CD1c-positive myeloid dendritic cell (primary cell): Measurements from ENCODE around the gene KIF6.

Experiments used
- DNase-seq: peaks from one replicate; pipeline ENCODE4 v3.0.0-alpha.2; 2016; ENCODE audit errors: extremely low spot score

KIF6 gene

DNA sequence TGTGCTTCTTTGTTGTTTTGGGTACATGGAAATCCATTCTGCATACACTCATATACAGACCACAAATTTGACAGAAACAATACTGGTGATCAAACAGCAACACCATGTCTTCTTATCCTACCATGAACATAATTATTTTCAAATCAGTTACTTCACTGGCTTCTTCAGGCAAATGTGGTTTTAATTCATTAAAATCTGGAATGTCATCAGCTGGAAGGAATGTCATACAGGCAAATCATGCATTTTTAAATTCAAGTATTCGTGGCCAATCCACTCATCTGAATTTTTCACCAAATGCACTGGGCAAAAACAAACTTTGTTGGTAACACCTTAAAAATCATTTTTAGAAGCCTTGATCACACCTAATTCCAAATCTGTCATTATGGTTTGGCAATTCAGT, 59.3 kb downstream of the KIF6 start:
- no peak for DNase-seq

DNA sequence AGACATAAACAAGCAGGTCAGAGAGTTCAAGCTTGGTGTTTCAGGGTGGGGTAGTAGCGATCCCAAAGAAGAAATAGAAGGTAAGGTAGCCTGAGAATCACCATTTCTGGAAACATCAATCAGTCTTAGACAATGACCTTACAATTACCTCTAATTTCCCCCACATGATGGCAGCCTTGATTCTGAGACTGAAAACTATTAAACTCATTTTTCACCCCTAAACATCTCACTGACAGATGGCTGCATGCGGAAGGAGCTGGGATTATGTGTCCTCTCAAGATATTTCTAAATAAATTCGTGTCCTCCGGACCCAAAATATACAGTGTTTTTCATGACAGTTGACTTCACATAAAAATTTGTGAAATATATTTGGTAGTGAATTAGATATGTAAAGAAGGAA, 61.0 kb downstream of the KIF6 start:
- DNase-seq: no peak

DNA sequence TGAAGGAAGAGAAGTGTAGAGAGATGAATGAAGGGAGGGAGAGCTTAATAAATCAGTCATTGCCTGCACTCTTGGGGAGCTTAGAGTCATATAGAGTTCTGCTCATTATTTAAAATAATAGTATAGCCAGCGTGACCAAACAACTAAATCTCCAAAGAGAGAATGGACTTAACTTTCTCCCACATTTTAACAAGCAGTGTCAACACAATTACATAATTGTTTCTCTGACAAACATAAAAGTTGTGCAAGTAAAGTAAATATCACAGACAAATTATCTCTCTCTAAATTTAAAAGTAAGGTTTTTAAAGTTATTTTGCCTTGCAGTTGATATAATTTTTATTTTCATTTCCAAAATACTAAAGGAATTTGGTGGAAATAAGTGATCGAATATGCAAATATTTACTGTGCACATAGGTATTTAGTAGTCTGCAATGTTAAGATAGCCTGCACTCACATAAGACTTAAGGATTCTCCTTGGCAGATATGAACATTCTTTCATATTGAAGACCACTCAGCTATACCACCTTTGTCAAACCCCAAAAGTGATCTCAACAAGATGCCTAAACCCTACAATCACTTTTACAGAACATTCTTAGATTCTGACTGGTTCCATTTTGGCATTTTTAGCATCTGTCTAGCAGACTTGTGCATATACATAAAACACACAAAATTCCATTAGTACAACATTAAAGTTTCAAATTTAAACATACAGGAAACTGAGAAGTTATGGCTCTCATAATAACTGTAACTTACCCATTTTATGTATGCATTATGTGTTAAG, 67.7 kb downstream of the KIF6 start:
- no peak for DNase-seq

DNA sequence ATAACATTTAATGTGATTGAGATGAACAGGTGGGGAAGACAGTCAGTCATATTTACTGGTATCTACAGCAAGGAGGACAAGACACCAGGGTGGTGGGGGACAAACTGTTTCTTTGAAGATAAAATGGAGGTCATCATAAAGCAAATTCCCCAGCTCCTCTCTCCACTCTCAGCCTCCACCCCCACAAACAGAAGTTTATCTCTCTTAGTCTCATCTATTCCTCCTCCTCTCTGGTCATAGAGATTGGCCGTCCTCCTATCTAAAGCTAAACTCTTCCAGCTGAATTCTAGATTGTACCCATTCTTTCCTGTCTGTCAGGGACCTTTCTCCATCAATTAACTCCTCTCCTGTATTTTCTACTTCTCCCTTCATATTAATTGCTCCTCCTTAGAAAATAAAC, 71.1 kb downstream of the KIF6 start:
- no peak for DNase-seq

DNA sequence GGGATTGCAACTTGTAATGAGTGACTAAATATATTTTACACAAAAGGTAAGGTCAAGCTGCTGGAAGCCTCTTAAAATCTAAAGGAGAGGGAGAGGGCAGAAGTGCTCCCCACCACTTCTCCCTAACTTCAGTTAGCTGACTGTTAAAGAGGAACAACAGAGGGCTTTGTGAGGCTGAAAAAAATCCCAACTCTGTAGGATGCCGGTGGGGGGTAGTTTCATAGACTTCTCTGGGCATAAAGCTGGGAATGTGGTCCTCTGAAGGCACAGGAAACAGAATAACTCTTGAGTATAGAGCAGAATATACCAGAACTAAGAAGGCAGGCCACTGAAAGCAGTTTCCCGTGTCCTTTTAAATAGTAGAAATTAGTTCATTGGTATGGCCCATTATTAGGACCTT, 71.6 kb downstream of the KIF6 start:
- DNase-seq: no peak

DNA sequence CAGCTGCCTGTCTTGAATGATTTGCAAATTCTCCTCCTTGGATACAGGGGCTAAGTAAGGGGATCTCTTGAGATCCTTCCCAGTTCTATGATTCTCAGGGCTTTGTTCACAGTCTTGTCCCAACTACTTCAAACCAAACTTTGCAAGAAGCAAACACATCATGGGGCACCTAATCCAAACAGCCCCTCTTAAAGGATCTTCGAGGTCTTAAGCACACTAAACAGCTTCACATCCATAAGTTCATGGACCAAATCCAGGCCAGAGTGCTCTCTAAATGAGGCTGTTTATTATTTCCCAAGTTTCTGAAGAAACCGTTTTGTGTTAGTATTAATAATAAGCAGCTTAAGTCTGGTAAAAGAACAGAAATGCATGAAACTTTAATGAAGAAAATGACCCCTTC, 75.2 kb downstream of the KIF6 start:
- DNase-seq: no peak

DNA sequence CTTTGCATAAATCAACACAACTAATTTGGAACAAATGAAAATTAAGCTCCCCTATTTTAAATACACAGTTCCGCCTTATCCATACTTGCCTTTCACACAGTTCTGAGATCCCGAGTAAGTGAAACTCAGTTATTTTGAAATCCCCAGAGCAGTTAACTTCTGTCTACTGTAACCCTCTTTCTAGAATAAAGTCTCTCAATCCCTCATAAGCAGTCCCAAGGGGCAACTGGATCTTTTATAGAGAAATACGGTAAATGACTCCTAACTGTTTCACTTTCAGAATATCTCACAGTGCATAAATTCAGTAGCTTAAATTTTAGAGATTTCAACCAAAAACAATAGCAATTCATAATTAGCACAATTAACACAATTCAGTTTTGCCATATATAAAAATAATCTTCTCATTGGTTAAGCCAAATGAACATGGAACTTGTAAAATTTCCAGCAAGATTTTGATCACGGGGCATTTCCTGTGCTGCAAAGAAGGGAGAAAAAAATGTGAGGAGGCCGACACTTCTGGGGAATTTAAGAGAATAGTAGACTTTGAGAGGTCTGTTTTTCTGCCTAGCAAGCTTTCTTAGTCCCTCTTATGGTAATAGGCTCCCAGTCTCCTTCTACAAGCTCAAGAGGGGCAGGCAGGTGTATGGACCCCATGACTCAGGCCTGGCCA, 78.3 kb downstream of the KIF6 start:
- DNase-seq: no peak

DNA sequence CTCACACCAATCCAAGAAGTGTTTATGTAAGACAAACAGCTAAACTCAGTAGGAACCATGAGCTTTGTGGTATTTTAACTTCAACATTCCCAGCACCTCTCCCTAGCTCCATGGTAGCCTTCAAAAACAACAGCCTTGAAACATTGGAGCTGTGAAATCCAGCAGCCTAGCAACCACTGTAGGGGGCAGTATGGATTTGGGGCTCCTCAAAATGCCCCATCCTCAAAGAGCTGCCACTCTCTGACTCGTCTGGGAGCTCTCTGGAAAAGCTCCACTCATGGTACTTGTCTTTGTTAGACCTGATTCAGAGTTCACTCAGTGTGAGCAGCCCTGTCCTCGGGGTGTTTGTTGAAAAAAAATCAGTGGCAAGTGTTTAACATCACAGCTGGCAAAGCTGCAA, 82.9 kb downstream of the KIF6 start:
- no peak for DNase-seq

DNA sequence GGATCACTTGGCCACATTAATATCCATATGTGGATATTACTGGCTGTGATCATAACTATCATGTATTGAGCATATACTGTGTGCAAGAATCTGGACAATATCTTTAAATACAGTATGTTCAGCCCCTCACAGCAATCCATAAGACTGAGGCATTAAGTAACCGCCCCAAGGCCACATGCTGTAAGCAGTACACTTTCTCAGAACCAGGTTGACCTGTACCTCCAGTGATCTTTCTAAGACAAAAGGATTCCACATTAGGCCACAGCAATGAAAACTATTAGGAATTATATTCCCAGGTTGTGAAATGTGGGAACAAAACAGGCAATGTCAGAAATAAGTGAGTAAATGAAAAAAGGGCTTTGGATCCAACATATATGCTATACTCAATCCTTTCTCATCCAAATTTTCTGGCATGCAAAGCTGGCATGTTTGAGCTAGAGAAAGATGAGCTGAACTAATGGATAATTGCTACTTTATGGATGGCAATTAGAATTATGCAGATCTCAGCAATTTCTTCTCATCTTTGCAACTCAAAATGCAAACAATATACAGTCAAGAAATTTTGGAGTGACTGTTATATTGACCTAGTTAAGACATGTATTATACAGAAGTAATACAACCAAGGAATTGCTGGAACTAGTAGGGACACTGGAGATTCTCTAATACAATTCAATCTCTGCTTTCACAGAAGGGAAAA, 86.9 kb downstream of the KIF6 start:
- no peak for DNase-seq

DNA sequence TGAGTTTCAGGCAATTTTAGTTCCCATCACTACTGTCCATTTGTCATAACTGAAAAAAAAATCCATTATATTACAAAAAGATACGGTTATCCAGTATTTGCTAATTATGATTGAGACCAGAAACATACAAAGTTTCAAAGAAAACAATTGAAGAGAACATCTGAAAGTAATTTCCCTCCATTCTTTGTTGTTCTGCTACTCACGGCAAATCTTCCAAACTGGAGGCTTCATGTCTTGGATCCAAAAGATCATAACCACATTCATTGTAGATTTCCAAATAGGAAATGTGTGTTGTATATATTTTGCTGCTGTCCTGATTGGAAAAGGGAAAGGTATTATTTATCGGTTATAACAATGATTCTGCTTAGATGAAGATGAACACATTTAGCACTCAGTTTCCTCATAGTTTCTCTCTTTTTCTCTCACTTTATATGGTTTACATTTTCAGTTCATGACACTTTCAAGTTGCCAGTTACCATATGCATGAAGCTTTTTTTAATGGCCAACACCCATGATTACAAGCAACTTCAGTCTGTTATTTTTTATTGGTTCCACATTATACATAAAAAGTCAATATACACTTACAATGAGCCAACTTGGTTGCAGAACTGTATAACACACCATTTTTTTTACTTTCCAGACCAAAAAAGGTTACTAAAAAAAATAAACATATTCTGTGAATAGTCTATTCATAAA, 90.4 kb downstream of the KIF6 start:
- DNase-seq: no peak

DNA sequence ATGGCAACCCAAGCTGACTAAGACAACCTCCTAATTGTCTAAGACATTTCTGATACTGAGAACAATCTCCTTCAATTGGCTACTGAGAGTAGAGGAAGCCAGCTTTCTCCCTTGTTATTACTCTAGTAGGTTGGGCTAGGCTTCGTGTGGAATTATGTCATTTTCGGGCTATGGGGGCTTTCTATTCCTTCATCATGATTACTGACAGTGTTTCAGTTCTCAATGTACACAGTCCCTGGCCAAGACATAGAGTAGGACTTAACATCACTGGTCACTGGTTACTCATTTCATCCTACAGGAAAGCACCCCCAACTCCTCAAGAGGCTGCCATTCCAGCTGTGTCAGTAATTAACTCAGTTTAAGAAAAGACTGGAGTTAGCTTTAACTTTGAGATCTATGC, 100.0 kb downstream of the KIF6 start:
- no peak for DNase-seq

DNA sequence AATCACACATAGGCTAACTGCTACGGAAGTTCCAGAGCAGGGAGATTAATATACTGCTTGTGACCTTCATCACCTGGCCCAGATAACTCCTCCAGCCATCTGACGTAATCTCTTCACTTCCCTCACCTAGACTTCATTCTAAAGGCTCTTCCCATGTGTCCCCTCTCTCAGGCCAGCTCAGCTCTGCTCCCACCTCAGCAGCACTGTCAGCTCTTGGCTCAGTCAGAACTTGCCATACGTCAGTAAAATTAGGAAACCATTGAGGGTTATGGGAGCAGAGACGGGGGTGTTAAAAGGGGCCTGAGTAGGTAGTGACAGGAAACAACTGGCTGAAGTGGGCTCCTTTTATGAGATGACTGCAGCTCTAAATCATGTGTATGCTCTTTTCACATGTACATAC, 101.5 kb downstream of the KIF6 start:
- DNase-seq: no peak

DNA sequence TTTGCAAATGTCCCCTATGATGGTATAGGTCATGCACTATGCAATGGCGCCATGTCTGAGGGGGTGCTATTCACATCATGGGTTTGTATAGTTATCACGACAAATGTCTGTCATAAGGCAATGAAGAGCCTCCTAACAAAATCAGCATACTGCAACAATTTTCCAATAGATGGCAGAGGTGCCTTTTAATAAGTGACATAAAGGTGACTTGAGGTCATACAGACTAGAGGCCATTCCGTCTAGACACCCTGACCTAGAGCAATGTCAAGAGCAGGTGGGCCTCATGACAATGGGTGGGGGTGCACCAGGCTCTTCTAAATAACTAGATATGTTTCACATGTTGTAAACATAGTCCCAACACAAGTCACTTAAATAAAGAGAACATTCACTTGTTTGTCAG, 107.7 kb downstream of the KIF6 start:
- DNase-seq: no peak

DNA sequence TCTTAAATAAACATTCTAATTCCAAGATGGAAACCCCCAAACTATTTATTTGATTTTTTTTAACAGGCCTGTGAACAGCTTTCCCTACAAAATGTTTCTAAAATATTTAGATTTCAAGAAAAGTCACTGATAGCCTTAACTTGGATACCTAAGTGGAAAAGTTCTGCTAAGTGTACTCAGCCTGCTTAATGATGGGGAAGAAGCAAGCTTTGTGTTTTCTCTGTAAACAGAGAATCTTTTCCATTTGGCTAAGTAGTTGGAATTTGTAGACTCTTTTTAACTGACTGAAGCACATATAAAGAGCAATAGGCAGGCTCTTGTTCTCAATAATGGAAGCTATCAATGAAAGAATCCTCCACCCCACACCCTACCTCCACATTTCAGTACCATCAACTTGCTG, 108.2 kb downstream of the KIF6 start:
- DNase-seq: no peak

DNA sequence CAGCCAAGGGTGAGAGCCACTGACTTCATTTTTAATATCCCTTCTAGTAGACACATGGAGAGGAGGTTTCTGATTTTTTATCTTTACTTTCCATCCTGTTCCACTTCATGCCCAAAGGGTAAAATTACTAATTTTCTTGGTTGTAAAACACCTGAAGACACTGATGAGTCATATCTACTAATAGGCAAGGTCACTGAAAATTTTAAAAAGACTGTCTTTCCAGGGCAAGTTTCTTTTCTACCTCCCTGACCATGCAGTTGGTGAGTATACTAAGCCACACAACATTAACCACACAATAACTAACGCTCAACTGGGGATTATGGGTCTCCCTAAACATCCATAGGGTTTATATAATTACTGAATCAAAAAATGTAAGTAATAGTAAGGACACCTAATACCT, 109.6 kb downstream of the KIF6 start:
- no peak for DNase-seq

DNA sequence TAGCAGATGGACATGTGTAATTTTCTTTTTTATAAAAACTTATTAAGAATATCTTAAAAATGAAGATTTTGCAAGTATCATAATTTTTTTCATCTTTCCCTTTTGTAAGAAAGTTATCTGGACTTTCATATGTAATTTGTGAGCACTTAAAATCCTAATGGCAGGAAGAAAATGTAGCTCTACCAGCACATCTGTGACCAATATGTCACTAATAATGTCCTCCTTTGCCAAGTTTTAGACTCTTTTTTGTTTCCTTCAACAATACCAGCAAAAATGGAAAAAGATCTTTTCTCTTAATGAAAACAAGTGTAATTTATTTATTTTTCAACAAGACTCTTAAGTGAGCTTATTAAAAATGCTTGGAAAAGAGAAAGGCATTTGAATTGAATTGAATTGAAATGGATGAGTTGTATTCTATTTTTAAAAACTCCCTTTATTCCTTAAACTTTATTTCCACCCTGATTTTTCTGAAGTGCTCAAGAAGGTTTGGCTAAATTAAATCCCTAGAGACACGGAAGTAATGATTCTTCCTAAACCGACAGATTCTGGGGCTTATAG, 110.7 kb downstream of the KIF6 start:
- no peak for DNase-seq

DNA sequence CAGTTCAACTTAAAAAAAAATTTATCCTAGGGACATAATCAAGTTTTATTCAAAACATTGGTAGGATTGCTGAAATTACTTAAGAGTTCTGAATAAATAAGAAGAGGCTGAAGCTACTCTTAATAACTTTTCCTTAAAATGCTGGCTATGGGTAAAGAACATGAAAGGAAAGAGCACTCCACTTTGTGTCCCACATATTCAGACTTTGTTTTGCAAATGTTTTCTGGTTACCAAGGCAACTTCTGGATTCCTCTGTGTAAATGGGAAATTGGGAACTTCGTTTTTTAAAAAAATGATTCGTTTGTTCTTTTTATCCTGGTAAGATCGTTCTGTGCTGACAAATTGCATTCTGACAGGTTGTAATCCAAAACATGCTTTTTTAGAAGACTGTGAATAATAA, 115.0 kb downstream of the KIF6 start:
- no peak for DNase-seq

DNA sequence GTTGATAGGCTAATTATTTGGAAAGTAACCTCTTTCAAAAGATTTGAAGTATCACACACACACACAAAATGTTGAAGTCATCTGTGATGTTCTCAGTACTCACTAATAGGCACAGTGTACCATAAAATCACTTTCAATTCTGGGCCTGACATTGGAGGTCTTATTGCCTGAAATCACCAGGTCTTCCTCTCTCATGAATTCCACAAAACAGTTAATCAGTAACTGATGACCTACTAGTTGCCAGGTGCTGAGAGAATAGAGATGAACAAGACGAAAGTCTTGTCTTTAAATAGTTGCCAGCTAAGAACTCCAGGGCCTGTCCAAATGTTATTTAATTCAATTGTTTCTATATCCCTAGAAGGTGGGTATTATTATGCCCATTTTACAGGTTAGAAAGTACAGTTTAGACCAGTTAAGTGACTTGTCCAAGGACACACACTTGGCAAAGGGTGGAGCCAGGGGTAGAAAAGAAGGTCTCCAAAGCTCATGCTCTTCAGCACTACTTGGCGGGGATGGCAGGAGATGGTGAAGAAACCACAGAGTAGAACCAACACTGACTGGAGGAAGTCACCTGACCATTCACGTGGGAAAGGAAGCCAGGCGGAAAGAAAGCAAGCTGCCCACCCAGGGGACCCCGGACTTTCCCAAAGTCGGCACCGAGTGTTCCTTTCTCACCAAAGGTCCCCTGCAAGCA, 116.4 kb downstream of the KIF6 start:
- no peak for DNase-seq

DNA sequence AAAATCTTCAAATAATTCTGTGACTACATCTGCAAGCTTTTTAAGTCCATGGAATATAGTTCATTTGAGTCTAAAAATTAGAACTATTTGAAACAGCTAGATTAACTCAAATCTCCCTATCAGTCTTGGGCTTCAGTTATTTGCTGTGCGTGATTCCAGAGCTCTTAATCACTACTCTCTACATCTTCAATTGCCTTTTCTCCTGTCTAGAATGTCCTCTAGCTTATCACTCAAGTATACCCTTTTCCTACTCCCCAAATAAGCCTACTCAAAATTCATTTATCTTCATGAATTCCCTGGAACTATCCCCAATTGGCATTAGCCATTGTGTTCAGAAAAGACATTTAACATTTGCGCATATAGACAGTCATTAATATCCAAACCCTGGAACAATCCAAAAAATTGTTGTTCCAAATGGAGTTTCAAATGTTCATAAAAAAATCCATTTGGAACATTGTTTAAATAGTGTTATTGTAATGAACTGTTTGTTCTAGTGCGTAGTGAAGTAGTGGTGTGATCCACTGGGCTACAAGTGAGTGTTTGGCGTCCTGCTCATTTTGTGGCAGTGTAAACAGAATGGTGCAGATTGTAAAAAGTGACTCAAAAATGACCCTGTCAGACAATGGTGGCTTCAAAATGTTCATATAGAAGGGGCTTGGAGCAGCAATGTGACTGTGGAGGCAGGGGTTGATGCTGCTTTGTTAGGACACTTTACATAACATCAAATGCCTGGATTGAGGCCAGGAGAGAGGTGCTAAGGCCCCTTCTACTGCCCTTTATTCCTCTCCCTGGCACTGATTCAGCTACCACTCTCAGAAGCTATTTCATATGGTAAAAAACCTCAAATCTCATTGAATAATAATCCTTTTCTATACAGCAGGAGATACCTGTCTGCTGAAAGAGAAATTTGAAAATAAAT, 122.3 kb downstream of the KIF6 start:
- DNase-seq: no peak

DNA sequence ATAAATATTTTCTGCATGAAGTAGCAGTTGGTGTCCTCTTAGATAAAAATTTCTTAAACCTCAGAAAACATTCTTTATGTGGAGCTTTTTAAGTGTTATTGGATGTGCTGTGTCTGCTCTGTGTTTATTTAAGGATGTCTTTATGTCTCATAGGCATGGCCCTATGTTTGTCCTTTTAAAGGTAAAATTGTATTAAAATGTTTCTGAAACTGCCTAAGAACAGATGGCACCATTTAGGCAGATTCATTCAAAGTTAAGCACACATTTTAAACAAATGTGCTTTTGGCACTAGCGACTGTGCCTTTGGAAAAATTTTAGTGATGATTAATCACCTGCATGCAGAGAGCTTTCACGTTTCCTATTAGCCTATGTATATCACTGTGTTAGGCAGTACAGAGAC, 125.2 kb downstream of the KIF6 start:
- DNase-seq: no peak

DNA sequence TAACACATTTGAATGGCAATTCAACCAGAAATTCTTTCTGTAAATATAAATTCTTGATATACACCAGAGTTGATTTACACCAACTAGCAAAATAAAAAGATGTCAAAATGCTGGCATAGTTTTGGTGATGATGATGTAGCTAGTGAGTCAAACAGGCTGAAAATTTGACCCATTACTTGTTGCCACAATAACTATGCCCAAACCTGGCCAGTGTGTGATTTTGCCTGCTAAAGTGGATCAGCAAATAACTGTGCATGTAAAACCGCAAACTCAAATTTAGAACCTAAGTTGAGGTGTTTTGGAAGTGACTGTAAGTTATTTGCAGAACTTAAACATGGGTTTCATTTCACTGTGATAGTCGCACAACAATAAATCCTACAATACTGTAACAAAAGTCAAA, 125.9 kb downstream of the KIF6 start:
- no peak for DNase-seq
